DMS 273 (cell line): ENCODE measurements around the gene IFT25.

ENCODE experiments used
- DNase-seq: peaks from one replicate; lab custom pipeline; 2025; ENCODE audit not compliant: unreplicated experiment; lab: John Stamatoyannopoulos, UW

IFT25 gene

GRCh38 chr1:53957194-53957818, 11.8 kb upstream of the IFT25 start:
- peak; percentile 32 for DNase-seq

- peak; percentile 50 for DNase-seq
Observed at GRCh38 chr1:53956308-53957168, 11.0 kb upstream of the IFT25 start.

- no peak for DNase-seq
Observed at GRCh38 chr1:53954128-53954527, 8.6 kb upstream of the IFT25 start.

- no peak for DNase-seq
Observed at GRCh38 chr1:53951697-53952096, 6.2 kb upstream of the IFT25 start.

- DNase-seq, result peak; percentile 78
Observed at GRCh38 chr1:53949023-53949990, 3.8 kb upstream of the IFT25 start.

GRCh38 chr1:53948291-53948690, 2.8 kb upstream of the IFT25 start:
- no peak for DNase-seq

GRCh38 chr1:53947172-53947907, 1.8 kb upstream of the IFT25 start:
- peak; percentile 40 for DNase-seq

- DNase-seq, result no peak
Observed at GRCh38 chr1:53946252-53947171, 1.0 kb upstream of the IFT25 start, which contains the start of gene LRRC42. TSS of gene LRRC42 (plus strand) at chr1:53946350. CDS start at chr1:53952000, 5,650 bp downstream.

GRCh38 chr1:53945183-53945432, 391 bp downstream of the IFT25 start:
- no peak for DNase-seq

- peak; percentile 65 for DNase-seq
Observed at GRCh38 chr1:53944469-53945182, 873 bp downstream of the IFT25 start.

GRCh38 chr1:53943490-53944043, 1.9 kb downstream of the IFT25 start:
- DNase-seq, result no peak

- no peak for DNase-seq
Observed at GRCh38 chr1:53943090-53943489, 2.4 kb downstream of the IFT25 start.

- DNase-seq, result no peak
Observed at GRCh38 chr1:53942127-53942957, 3.2 kb downstream of the IFT25 start.

- DNase-seq, result no peak
Observed at GRCh38 chr1:53938136-53938830, 7.2 kb downstream of the IFT25 start.

GRCh38 chr1:53936430-53936829, 9.1 kb downstream of the IFT25 start:
- DNase-seq, result no peak

GRCh38 chr1:53934170-53934765, 11.2 kb downstream of the IFT25 start:
- no peak for DNase-seq

GRCh38 chr1:53931523-53931922, 14.0 kb downstream of the IFT25 start:
- no peak for DNase-seq
